VCaP (cell line): ENCODE data around the gene TMCO4.

ENCODE experiments used
- H3K27ac ChIP-seq: fragments of 450-650 bp; 2 replicates; pipeline ENCODE4 v1.5.1; 2017
- CTCF ChIP-seq: fragments of 450-650 bp; conservative IDR thresholded peaks from 2 replicates; pipeline ENCODE4 v1.5.1; 2017; ENCODE audit warnings: mild to moderate bottlenecking, moderate library complexity

Gene TMCO4

DNA sequence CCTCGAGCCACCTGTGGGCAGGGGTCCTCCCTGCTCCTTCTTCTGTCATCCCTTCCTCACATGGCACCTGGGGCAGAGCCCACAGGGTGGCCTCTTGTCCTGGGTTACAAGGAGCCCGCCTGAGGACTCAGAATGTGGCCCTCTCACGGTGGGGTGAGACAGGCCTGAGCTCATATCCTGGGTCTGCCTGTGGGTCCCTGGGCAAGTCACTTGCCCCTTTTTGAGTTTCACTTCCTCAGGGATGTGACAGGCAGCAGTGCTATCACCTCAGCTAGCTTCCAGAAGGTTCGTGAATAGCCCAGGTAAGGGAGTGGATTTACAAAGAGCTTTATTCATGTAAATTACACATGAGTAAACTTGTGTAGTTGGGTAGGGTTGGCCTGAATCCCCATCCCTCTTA lies 101.5 kb downstream of the TMCO4 start:
- H3K27ac ChIP-seq = no peak overlapping the region
- no peak for TF ChIP-seq CTCF

DNA sequence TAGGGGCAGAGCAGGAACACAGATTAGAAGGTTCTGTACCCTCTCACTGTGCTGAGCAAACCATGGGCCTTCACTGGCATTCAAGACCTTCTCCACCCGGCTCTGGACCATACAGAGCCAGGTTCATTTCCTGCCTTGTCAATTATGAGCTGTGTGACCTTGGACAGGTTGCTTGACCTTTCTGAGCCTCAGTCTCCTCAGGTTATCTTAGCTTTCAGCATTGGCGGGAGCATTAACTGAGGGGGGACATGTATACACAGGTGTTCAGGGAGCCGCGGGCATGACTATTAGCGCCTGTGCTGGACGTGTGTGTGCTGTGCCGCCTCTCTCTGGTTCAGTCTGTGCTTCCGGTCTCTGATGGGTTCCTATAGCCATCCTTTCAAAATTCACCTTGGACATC lies 102.9 kb downstream of the TMCO4 start:
- TF ChIP-seq CTCF = no peak
- no peak overlapping the region for H3K27ac ChIP-seq

DNA sequence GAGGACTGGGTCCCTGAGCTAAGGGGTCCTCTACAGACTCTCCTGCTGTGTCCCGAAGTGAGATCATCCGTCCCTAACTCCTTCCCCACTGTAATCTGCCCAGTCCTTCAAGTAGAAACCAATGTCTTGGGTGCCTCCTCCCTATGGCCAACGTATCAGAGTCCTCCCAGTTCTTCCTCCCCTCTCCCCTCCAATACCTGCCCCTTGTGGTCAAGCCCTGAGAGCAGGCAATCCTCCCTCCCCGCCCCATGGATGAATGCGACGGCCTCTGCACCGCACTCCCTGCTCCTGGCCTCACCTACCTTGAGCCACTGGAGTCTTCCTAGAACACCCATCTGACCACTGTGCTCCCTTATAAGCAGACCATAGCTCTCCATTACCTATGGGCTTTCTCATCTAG lies 103.9 kb downstream of the TMCO4 start:
- H3K27ac ChIP-seq = no peak overlapping the region
- no peak for TF ChIP-seq CTCF

GRCh38 chr1:19694298-19694697 lies 105.4 kb downstream of the TMCO4 start:
- H3K27ac ChIP-seq = no peak overlapping the region
- TF ChIP-seq CTCF = no peak

- no peak overlapping the region for H3K27ac ChIP-seq
- no peak for TF ChIP-seq CTCF
Observed at GRCh38 chr1:19690342-19690741, 109.4 kb downstream of the TMCO4 start.

DNA sequence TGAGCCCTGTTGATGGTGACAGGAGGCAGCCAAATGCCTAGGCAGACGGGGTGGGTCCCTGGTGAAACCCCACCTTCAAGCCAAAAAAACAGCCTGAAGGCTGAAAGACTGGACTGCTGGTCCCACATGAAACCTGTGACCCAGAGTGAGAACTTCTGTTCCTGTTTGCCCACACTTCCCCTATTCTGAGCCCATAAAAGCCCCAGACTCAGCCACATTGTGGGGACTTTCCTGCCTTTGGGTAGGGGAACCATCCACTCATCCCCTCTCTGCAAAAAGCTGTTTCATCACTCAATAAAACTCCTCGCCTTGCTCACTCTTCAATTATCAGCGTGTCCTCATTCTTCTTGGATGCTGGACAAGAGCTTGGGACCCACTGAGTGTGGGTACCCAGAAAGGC lies 109.9 kb downstream of the TMCO4 start:
- no peak overlapping the region for H3K27ac ChIP-seq
- no peak for TF ChIP-seq CTCF

GRCh38 chr1:19689085-19689757 lies 110.5 kb downstream of the TMCO4 start:
- TF ChIP-seq CTCF = no peak
- H3K27ac ChIP-seq = no peak overlapping the region
